ENCODE data around the gene ANKRD12. TPM values are rescaled to one million over a fixed set of nuclear protein-coding genes. Genes with fewer than 3 reads are reported as not detected.

The ANKRD12 gene
- total and polyA plus RNA-seq, 2 experiments from 2014 or later: 23.9 to 92.4 TPM

DNA sequence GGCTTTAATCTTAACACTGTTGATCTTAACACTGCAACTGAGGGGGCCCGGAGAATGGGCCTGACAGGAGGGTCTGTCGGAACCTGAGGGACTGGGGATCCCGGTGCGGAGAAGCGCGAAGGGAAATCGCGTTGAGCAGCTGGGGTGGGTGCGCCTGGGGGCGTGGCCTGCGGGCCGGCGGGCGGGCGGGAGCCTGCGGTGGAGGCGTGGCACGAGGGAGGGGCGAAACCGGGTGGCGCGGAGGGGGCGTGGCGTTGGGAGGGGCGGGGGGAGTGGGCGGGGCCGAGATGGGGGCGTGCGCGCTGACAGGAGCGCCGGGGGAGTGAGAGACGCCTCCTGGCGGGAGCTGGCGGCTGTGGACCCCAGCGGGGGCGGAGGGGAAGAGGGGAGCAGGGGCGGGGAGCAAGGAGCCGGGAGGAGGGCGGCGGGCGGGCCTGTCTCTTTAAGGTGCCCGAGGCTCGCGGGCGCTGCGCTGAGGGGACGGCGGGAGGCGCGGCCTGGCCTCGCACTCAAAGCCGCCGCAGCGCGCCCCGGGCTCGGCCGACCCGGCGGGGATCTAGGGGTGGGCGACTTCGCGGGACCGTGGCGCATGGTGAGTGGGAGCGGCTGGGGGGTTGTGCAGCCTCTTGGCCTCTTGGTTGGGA lies 197.9 kb downstream of the ANKRD12 start, which contains the start of gene TWSG1 (continued):
- TF ChIP-seq, protein P1, sequence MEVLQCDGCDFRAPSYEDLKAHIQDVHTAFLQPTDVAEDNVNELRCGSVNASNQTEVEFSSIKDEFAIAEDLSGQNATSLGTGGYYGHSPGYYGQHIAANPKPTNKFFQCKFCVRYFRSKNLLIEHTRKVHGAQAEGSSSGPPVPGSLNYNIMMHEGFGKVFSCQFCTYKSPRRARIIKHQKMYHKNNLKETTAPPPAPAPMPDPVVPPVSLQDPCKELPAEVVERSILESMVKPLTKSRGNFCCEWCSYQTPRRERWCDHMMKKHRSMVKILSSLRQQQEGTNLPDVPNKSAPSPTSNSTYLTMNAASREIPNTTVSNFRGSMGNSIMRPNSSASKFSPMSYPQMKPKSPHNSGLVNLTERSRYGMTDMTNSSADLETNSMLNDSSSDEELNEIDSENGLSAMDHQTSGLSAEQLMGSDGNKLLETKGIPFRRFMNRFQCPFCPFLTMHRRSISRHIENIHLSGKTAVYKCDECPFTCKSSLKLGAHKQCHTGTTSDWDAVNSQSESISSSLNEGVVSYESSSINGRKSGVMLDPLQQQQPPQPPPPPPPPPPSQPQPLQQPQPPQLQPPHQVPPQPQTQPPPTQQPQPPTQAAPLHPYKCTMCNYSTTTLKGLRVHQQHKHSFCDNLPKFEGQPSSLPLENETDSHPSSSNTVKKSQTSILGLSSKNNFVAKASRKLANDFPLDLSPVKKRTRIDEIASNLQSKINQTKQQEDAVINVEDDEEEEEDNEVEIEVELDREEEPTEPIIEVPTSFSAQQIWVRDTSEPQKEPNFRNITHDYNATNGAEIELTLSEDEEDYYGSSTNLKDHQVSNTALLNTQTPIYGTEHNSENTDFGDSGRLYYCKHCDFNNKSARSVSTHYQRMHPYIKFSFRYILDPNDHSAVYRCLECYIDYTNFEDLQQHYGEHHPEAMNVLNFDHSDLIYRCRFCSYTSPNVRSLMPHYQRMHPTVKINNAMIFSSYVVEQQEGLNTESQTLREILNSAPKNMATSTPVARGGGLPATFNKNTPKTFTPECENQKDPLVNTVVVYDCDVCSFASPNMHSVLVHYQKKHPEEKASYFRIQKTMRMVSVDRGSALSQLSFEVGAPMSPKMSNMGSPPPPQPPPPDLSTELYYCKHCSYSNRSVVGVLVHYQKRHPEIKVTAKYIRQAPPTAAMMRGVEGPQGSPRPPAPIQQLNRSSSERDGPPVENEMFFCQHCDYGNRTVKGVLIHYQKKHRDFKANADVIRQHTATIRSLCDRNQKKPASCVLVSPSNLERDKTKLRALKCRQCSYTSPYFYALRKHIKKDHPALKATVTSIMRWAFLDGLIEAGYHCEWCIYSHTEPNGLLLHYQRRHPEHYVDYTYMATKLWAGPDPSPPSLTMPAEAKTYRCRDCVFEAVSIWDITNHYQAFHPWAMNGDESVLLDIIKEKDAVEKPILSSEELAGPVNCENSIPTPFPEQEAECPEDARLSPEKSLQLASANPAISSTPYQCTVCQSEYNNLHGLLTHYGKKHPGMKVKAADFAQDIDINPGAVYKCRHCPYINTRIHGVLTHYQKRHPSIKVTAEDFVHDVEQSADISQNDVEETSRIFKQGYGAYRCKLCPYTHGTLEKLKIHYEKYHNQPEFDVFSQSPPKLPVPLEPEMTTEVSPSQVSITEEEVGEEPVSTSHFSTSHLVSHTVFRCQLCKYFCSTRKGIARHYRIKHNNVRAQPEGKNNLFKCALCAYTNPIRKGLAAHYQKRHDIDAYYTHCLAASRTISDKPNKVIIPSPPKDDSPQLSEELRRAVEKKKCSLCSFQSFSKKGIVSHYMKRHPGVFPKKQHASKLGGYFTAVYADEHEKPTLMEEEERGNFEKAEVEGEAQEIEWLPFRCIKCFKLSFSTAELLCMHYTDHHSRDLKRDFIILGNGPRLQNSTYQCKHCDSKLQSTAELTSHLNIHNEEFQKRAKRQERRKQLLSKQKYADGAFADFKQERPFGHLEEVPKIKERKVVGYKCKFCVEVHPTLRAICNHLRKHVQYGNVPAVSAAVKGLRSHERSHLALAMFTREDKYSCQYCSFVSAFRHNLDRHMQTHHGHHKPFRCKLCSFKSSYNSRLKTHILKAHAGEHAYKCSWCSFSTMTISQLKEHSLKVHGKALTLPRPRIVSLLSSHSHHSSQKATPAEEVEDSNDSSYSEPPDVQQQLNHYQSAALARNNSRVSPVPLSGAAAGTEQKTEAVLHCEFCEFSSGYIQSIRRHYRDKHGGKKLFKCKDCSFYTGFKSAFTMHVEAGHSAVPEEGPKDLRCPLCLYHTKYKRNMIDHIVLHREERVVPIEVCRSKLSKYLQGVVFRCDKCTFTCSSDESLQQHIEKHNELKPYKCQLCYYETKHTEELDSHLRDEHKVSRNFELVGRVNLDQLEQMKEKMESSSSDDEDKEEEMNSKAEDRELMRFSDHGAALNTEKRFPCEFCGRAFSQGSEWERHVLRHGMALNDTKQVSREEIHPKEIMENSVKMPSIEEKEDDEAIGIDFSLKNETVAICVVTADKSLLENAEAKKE (CRISPR knock-in tag; IDR thresholded peaks at IDR 0.05): no peak

DNA sequence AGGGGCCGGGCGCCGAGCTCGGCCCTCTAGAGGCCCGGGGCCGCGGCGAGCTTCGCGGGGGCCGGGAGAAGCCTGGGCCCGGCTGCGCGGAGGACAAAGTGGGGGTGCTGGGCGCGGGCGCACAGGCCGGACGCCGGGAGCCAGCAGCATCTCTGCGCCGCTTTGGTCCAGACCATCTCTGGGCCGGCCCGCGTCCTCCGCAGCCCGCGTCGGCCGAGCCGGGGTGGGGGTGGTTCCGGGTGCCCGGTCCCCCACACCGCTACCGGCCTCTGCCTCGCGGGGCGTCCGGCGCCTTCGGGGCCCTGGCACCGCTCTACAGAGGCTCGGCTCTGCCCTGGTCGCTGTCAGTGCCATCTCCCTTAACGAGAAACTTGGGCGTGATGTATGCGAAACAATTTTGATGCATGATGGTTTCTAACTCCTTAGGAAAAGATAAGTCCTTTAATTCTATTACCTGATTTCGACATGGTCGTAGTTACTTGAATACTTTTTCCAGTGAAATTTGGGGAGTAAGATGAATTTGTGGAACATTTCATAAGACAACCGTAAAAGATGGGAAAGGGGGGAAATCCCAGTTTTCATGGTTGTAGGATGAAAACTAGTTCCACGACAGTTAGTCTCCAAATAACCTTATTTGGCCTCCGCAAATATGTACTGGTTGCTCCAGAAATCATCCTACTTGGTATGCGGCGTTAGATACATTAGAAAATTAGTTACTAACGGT lies 198.6 kb downstream of the ANKRD12 start:
- DNase-seq (ENCODE audit: low spot score): peak; percentile 73
- no peak for TF ChIP-seq ZNF114 (CRISPR knock-in tag; IDR thresholded peaks at IDR 0.05)
- no peak for TF ChIP-seq JUNB (IDR thresholded peaks at IDR 0.05; ENCODE audit: unreplicated experiment)
- no peak for TF ChIP-seq EZH2phosphoT487 (IDR thresholded peaks at IDR 0.05; ENCODE audit: unreplicated experiment)
- TF ChIP-seq CTCF (conservative IDR thresholded peaks at IDR 0.05; ENCODE audit: low read depth in 2 of 2): no peak
- no peak for TF ChIP-seq CREB1 (CRISPR knock-in tag; IDR thresholded peaks at IDR 0.05; ENCODE audit: low read depth)
- TF ChIP-seq EZH2 (IDR thresholded peaks at IDR 0.05; ENCODE audit: low read depth, unreplicated experiment): no peak

More for the DNA sequence above, 198.6 kb downstream of the ANKRD12 start:
- Histone ChIP-seq H3F3A (replicated peaks; ENCODE audit: low read depth) (no peaks in the 10 kb centered on the region), H3K4me2 (peak overlapping the region; percentile 95), H3K36me3 (ENCODE audit: insufficient read depth) (peaks cover 3% of the 10 kb centered on the region; the same call in 1 of the 2 replicates), H4K20me1 (replicated peaks; ENCODE audit: insufficient read depth) (peaks cover 9% of the 10 kb centered on the region; the same call in 1 of the 2 replicates), H2AFZ (peak overlapping the region; percentile 94), H3K4me3 (peak overlapping the region; percentile 86), H3K4me1 (ENCODE audit: insufficient read depth) (peaks cover 6% of the 10 kb centered on the region), H3K27ac (ENCODE audit: low read depth) (no peak overlapping the region), H3K27me3 (ENCODE audit: insufficient read depth) (peaks cover 24% of the 10 kb centered on the region), H3K79me2 (replicated peaks; ENCODE audit: insufficient read depth) (peaks cover 6% of the 10 kb centered on the region; the same call in 1 of the 2 replicates), H3K9me2 (ENCODE audit: insufficient read depth) (no peaks in the 10 kb centered on the region)
- no peaks in the 10 kb centered on the region for H3K36me3 Mint-ChIP-seq (ENCODE audit: low read depth)
- peak overlapping the region; percentile 87 for H3K4me3 Mint-ChIP-seq
- H3K27me3 Mint-ChIP-seq (ENCODE audit: insufficient read depth, low read depth, poor library complexity): peaks cover 11% of the 10 kb centered on the region
- peak; percentile 74 for ATAC-seq
- peaks cover 9% of the 10 kb centered on the region; the same call in 2 of the 3 replicates for H3K4me1 Mint-ChIP-seq
- no peaks in the 10 kb centered on the region for H3K9me3 Mint-ChIP-seq
- H3K27ac Mint-ChIP-seq: no peak overlapping the region
